ENCODE results near the gene TUBA8.
"Not testable (repeated sequence)": the region's sequence is repeated elsewhere in the genome, so short reads cannot be mapped to it uniquely, and the experiment has no call there.

TUBA8 gene

GRCh38 chr22:18110194-18110953 is at the start of gene TUBA8:
Gene TUBA8, plus strand, starts transcription at chr22:18110809. Its CDS starts 57 bp downstream, at chr22:18110866.
- peak; percentile 8 for DNase-seq

DNA sequence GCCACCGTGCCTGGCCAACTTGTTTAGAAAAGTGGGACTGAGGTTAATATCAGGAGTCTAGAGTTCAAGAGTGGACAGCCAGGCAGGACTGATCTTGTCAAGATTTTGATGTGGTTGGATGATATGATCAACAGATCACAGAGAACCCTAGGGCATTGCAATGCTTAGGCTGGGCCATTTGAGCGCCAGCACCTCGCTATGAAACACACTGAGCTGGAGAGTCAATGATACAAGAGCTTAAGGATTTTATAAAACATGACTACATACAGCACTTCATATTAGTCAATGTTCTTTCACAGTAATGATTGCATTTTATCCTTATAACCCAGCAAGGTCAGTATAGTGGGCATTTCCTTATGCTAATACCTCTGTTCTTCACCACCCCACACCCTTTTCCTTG is 48.2 kb upstream of the TUBA8 start:
- DNase-seq: no peak

DNA sequence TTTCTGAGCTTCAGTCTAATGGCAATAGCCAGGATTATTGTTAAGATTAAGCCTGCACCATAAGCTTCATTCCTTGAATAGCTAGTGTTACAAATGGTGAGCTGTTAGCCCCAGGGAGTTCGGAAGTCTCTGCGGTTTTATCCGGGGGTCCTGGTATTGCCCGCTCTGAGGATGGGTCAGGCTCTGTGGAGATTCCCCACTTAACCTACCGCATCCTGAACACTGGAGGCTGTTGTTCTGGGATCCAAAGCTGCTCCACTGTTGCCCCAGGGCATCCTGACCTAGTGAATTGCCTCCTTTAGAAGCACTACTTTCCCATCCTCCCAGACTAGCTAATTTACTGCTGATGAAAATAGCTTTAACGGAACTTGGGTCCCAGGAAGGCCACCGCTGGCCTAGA is 47.3 kb upstream of the TUBA8 start:
- DNase-seq: no peak

GRCh38 chr22:18063715-18064114 is 46.9 kb upstream of the TUBA8 start:
- not testable (repeated sequence) for DNase-seq

DNA sequence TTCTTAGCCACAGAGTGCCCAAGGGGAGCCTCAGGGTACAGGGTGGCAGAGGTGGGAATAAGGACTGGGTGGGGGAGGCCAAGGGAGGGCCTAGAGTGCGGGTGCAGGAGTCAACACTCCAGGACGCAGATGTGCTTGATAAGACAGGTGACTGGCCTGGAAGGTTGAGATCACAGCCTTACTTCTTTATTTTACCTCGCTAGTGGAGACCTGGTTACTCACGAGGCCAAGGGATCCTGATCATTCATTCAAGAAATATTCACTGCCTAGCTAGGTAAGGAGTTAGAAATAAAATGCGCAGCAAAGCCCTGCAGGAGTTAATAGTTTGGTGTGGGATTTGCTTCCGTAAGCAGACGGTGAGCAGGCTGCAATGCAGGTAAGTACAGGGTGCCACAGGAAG is 46.0 kb upstream of the TUBA8 start:
- no peak for DNase-seq

DNA sequence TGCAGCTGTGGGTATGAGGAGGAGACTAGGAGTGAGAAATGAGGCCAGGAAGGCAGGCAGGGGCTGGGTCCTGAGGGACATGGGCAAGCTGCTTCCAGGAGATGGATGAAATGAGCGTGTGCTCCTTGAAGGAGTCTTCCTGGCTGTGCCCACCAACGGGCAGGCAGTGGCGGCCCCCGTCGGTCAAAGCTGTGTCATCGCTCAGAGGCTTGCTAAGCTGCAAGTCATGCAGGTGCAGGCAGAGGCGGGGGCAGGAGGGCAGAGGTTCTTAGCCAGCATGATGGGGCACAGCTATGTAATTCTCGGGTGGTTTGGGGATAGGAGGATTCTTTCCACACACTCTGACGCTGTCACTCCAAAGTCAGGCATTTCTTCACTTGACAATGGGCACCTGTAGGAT is 45.4 kb upstream of the TUBA8 start:
- no peak for DNase-seq

DNA sequence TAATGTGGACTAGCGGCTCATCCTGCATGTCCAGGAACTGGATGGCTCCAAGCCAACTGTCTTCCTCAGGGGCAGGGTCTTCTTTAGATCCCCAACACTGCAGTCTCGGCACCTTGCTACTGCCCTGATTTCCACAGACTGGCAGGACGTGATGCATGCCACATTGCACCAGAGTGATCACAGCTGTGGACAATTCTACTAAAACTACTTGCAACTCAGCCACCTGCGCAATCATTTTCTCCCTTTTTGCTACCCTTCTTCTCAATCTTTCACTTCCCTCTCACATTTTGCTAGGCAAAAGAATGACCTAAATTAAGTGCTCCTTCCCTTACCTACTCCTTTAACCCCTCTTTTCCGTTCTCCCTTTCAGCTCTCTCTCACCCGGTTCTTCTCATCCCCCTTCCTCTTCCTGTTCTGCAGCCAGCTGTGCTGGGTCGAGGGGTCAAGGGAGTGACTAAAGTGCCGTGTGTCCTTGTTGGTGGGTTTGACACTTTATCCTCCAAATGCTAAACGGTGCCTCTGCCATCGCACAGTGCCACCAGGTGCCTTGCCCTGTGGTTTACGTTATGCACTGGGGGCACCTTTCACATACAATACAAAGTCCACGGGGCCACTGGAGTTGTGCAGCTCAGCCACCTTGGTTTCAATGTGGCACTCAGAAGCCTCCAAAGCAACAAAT is 44.3 kb upstream of the TUBA8 start:
- no peak for DNase-seq

DNA sequence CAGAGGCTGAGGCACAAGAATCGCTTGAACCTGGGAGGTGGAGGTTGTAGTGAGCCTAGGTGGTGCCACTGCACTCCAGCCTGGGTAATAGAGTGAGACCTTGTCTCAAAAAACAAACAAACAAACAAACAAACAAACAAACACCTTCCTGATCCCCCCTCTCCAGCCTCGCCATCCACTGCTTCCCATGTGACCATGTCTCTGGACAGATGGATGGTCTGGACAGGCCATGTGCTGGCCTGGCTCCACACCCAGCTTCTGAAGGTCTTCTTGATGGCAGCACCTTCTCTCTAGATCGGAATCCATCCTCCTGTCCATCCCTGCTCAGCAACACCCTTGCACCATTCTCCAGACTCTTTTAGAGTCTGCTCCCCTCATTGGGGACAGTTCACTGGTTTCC is 43.5 kb upstream of the TUBA8 start:
- DNase-seq: no peak

DNA sequence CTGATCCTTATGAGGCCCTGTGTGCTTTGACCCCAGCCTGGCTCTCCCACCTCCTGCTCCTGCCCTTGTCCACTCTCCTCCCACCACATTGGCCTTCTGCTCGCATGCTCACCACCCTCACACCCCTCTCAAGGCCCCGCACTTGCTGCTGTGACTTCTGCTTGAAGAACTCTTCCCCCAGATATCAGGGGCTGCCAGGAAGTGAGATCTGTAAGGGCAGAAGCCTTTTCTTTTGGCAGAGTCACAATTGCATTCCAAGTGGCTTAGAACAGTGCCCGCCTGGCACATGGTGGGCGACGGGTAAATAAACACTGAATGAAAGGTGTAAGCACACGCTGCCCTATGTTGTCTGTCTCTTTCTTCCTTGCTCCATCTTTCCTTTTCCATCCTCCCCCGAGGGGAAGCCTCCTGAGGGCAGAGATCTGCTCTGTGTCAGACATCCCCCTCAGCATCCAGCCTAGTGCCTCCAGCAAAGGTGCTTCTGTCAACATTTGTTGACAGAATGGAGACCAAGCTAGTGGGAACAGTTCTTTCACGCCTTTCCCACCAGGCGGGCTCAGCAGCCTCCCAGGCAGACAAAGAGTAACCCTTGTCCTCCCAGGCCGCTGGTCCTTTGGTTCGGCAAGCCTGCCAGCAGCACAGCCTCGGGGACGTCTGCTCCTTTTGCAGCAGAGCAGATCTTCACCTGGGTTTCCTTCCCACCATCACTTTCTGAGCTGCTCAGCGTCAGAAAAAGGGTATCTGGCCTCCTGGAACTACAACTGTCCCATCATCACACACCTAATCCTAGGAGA is 42.9 kb upstream of the TUBA8 start:
- no peak for DNase-seq

- no peak for DNase-seq
Measured at GRCh38 chr22:18068381-18068988, 42.1 kb upstream of the TUBA8 start.

GRCh38 chr22:18069041-18069440 is 41.6 kb upstream of the TUBA8 start:
- DNase-seq: no peak

GRCh38 chr22:18070041-18070440 is 40.6 kb upstream of the TUBA8 start:
- no peak for DNase-seq

- DNase-seq: no peak
Measured at GRCh38 chr22:18070556-18071306, 39.9 kb upstream of the TUBA8 start.

DNA sequence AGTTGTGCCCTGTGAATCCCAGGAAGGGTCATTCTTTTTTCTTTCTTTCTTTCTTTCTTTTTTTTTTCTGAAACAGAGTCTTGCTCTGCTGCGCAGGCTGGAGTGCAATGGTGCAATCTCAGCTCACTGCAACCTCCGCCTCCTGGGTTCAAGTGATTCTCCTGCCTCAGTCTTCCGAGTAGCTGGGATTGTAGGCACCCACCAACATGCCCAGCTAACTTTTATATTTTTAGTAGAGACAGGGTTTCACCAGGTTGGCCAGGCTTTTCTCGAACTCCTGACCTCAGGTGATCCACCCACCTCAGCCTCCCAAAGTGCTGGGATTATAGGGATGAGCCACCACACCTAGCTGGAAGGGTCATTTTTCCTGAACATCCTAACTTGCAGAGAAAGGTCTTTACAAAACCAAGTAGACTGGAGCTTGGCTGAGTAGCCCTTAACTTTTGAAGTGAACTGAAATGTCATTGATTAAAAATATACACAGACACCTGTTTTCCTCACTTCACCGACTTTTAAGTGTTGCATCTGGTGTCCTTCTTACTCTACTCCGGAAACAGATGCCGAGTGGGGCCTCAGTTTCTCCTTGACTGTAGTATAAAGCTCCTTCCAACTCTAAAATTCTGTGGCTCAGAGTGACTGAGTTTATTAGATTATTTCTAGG is 39.2 kb upstream of the TUBA8 start:
- DNase-seq: not testable (repeated sequence)

DNA sequence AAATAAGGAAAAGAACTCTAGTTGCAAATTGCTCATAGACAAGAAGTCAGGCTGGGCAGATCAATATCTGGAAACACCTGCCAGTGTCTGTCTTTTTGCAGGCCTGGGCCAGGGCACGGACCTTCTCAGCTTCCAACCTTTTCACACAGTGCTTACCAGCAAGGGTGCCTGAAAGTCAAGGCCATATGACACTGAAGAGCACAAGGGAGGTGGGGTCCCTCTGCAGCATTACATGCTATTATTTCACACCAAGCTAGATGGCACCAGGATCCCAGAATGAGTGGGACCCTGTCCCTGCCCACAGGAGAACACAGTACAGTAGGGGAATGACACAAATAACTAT is 38.7 kb upstream of the TUBA8 start:
- DNase-seq: no peak

GRCh38 chr22:18073467-18073866 is 37.1 kb upstream of the TUBA8 start:
- no peak for DNase-seq

- DNase-seq: not testable (repeated sequence)
Measured at GRCh38 chr22:18073927-18074326, 36.7 kb upstream of the TUBA8 start.

GRCh38 chr22:18075101-18075719 is 35.4 kb upstream of the TUBA8 start:
- DNase-seq: no peak

DNA sequence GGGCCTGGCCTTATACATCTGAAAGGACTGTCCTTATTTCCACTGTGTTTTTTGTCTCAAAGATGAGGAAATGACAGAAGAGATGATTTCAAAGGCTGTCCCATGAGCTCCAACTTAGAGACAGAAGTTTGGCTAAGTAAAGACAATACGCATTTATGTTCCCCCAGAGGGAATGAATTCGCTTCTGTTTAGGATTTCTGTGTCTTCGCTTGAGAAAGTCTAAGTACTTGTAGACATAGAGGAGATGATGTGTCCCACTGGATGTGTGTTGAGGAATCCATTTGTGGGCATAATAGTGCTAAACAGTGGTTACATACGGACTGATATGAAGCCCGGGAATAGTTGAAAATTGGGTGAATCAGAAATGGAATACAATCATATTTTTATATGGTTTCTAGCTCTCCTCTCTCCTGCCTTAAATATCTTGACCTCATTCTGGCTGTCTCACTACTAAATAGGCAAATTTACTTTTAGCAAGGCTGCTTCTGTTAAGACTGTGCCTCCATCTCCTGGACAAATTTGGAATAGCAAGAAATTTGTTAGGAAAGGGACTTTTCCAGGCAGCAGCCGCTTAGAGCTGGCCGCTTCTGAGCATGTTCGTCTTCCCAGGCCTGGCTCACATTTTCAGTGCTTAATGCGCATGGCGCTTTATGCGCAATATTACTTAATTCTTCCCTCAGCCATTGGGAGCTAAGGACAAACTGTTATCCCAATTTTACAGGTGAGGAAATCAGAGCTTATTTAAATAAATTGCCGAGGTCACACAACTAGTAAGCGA is 34.7 kb upstream of the TUBA8 start:
- DNase-seq: peak; percentile 84

DNA sequence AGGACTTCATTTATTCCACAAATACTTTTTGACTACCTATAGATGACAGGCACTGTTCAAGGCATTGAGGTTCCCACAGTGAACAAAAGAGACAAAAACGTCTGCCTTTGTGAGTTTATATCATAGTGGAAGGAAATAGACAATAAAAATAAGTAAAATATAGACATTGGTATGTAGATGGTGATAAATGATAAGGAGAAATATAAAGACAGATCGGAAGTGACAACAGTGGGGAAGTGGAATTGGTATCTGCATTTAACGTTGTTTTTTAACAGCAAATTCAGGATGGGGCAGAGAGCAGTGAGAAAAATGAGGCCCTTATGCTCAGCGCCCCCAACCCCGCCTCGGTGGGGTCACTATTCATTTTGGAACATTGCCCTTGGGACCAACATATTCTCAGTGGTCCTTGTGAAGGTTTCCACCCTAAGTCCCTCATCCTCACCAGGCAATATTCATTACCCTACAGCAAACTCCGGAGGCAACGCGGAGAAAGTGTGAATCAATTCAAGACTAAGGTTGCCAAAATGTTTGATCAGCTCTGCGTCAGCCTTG is 33.4 kb upstream of the TUBA8 start:
- no peak for DNase-seq
